AG04449 (cell line): ENCODE measurements around the gene TNFSF13.

ENCODE experiments used
- CTCF ChIA-PET: fragments of 350-600 bp; formaldehyde crosslinking; extraction: SDS; loops from one replicate; lab custom pipeline; 2021; ENCODE audit warnings: antibody characterized with exemption; lab: Yijun Ruan, JAX
- POLR2A ChIA-PET: fragments of 400-600, 350-600 bp; formaldehyde crosslinking; extraction: SDS; loops from one replicate; lab custom pipeline; 2020; ENCODE audit warnings: antibody characterized with exemption, inconsistent platforms; lab: Yijun Ruan, JAX
- DNase-seq: peaks from one replicate; pipeline ENCODE4 v3.0.0-alpha.2; 2010; ENCODE audit warnings: low read depth, low spot score
- H3K4me3 ChIP-seq: 2 replicates; pipeline ENCODE4 v1.5.1; 2011; ENCODE audit warnings: low read depth, mild to moderate bottlenecking, control low read depth, low read length
- CTCF ChIP-seq: IDR thresholded peaks from one replicate; pipeline ENCODE4 v1.5.1; 2011; ENCODE audit warnings: mild to moderate bottlenecking, moderate library complexity, low read length, control low read depth, inconsistent platforms; ENCODE audit not compliant: insufficient read depth; ENCODE audit errors: missing control alignments

The TNFSF13 gene

GRCh38 chr17:7579001-7579833 is 20.7 kb downstream of the TNFSF13 start, which contains the start of gene CD68:
CD68 (plus strand) TSS chr17:7579638; CDS start chr17:7579678, 40 bp downstream.
- POLR2A ChIA-PET: interaction anchor here (0.8 to 4.1 kb wide), 7 partner anchors 10 to 259 kb away, joined by 3 to 31 read pairs (median 4); partner anchors contain the start of genes FXR2, POLR2A, SENP3 and SOX15
- H3K4me3 ChIP-seq: peak within 1 kb of the TSS; percentile 18
- CTCF ChIA-PET: interaction anchor here (1.6 to 6.6 kb wide), 4 partner anchors 10 to 108 kb away, joined by 4 to 37 read pairs (median 8); partner anchors contain the start of genes SENP3, SOX15, TP53 and WRAP53
- TF ChIP-seq CTCF: no peak
- peak; percentile 59 for DNase-seq

GRCh38 chr17:7579834-7580603 is 21.5 kb downstream of the TNFSF13 start:
- ChIA-PET POLR2A (interaction anchor here (1.1 to 4.1 kb wide), 5 partner anchors 9 to 107 kb away, joined by 3 to 31 read pairs (median 7); partner anchors contain the start of genes POLR2A, SENP3, SOX15 and TP53), CTCF (interaction anchor here (1.6 to 6.6 kb wide), 5 partner anchors 9 to 107 kb away, joined by 4 to 37 read pairs (median 6); partner anchors contain the start of genes SENP3, SOX15, TP53 and WRAP53)
- no peak for TF ChIP-seq CTCF
- no peak for DNase-seq
- H3K4me3 ChIP-seq: peak overlapping the region; percentile 18; the same call in 1 of the 2 replicates

GRCh38 chr17:7580604-7581575 is 22.3 kb downstream of the TNFSF13 start:
- ChIA-PET CTCF (interaction anchor here (1.6 to 6.6 kb wide), 4 partner anchors 8 to 107 kb away, joined by 4 to 37 read pairs (median 8); partner anchors contain the start of genes SOX15, TP53 and WRAP53), POLR2A (interaction anchor here (0.6 to 4.1 kb wide), 5 partner anchors 8 to 106 kb away, joined by 3 to 31 read pairs (median 7); partner anchors contain the start of genes POLR2A, SOX15 and TP53)
- no peak overlapping the region for H3K4me3 ChIP-seq
- no peak for DNase-seq
- no peak for TF ChIP-seq CTCF

GRCh38 chr17:7582396-7583252 is 24.1 kb downstream of the TNFSF13 start:
- ChIA-PET CTCF (interaction anchor here (1.0 to 5.1 kb wide), 4 partner anchors 22 to 302 kb away, joined by 3 to 57 read pairs (median 19); partner anchors contain the start of genes SENP3, TP53 and WRAP53), POLR2A (interaction anchor here (0.7 to 3.6 kb wide), 6 partner anchors 9 to 104 kb away, joined by 3 to 45 read pairs (median 6); partner anchors contain the start of genes POLR2A, TP53 and WRAP53)
- TF ChIP-seq CTCF: no peak

More at GRCh38 chr17:7582396-7583252, 24.1 kb downstream of the TNFSF13 start:
- no peak for DNase-seq
- H3K4me3 ChIP-seq: peak overlapping the region; percentile 81
